Mesenchymal stem cell (in vitro differentiated cells and primary cell): ENCODE data around the gene VAC14.

Experiments
- DNase-seq: peaks from one replicate; pipeline ENCODE4 v3.0.0-alpha.2; 2013
- H2AFZ ChIP-seq: one replicate; pipeline ENCODE4 v1.6.1; 2013; ENCODE audit warnings: low read depth, mild to moderate bottlenecking, control low read depth, inconsistent platforms, low read length, moderate library complexity
- H2AK5ac ChIP-seq: 2 replicates; pipeline ENCODE4 v1.6.1; 2013; ENCODE audit warnings: low read length, moderate library complexity, mild to moderate bottlenecking, inconsistent platforms; ENCODE audit not compliant: severe bottlenecking
- H2BK120ac ChIP-seq: one replicate; pipeline ENCODE4 v1.6.1; 2013; ENCODE audit warnings: low read depth, mild to moderate bottlenecking, inconsistent platforms, low read length, moderate library complexity
- H2BK12ac ChIP-seq, 2 experiments: one replicate each; pipeline ENCODE4 v1.6.1; 2013; ENCODE audit warnings: inconsistent platforms in 2 of 2, low read length in 2 of 2, mild to moderate bottlenecking in 2 of 2, moderate library complexity in 2 of 2, control low read depth in 1 of 2
- H2BK15ac ChIP-seq: one replicate; pipeline ENCODE4 v1.6.1; 2013; ENCODE audit warnings: mild to moderate bottlenecking, low read depth, inconsistent platforms; ENCODE audit not compliant: poor library complexity, severe bottlenecking
- H2BK5ac ChIP-seq: 2 replicates; pipeline ENCODE4 v1.6.1; 2013; ENCODE audit warnings: low read depth, mild to moderate bottlenecking, low read length, control low read depth, inconsistent platforms; ENCODE audit not compliant: poor library complexity, severe bottlenecking
- H3K14ac ChIP-seq, 2 experiments: one replicate each; pipeline ENCODE4 v1.6.1; 2013; ENCODE audit warnings: inconsistent platforms in 2 of 2, low read length in 2 of 2, control low read depth in 1 of 2, mild to moderate bottlenecking in 1 of 2, moderate library complexity in 1 of 2
- H3K18ac ChIP-seq, 2 experiments: one replicate each; pipeline ENCODE4 v1.6.1; 2013; ENCODE audit warnings: inconsistent platforms in 2 of 2, low read length in 2 of 2, control low read depth in 1 of 2, low read depth in 1 of 2, mild to moderate bottlenecking in 1 of 2
- H3K23ac ChIP-seq, 2 experiments: one replicate each; pipeline ENCODE4 v1.6.1; 2013; ENCODE audit warnings: inconsistent platforms in 2 of 2, low read length in 2 of 2, mild to moderate bottlenecking in 2 of 2, moderate library complexity in 2 of 2, control low read depth in 1 of 2
- H3K27ac ChIP-seq: 2 replicates; pipeline ENCODE4 v1.5.1; 2013; ENCODE audit warnings: mild to moderate bottlenecking, moderate library complexity, low read length, control low read depth, inconsistent platforms; ENCODE audit not compliant: poor library complexity, severe bottlenecking
- H3K27me3 ChIP-seq, 2 experiments: 2 replicates each; pipeline versions ENCODE4 v1.6.1 to v1.7.0; 2013; ENCODE audit warnings: low read length in 2 of 2, mild to moderate bottlenecking in 2 of 2, moderate library complexity in 2 of 2, control low read depth in 1 of 2, inconsistent platforms in 1 of 2; ENCODE audit not compliant: control insufficient read depth in 1 of 2, insufficient read depth in 1 of 2
- H3K36me3 ChIP-seq, 2 experiments: 2 replicates each; pipeline versions ENCODE4 v1.6.1 to v1.7.0; 2013; ENCODE audit warnings: low read length in 2 of 2, control low read depth in 1 of 2, inconsistent platforms in 1 of 2, low read depth in 1 of 2, mild to moderate bottlenecking in 1 of 2; ENCODE audit not compliant: insufficient read depth in 2 of 2, control insufficient read depth in 1 of 2
- H3K4ac ChIP-seq, 2 experiments: one replicate each; pipeline ENCODE4 v1.6.1; 2013; ENCODE audit warnings: inconsistent platforms in 2 of 2, low read length in 2 of 2, mild to moderate bottlenecking in 2 of 2, moderate library complexity in 2 of 2, control low read depth in 1 of 2, low read depth in 1 of 2
- H3K4me1 ChIP-seq: 2 replicates; pipeline ENCODE4 v1.6.1; 2013; ENCODE audit warnings: low read depth, low read length, control low read depth; ENCODE audit not compliant: control insufficient read depth, insufficient read depth
- H3K4me2 ChIP-seq: 2 replicates; pipeline ENCODE4 v1.6.1; 2013; ENCODE audit warnings: low read length, mild to moderate bottlenecking, inconsistent platforms; ENCODE audit not compliant: poor library complexity, severe bottlenecking
- H3K4me3 ChIP-seq, 2 experiments: 2 replicates each; pipeline versions ENCODE4 v1.5.1 to v1.7.0; 2013; ENCODE audit warnings: low read length in 2 of 2, mild to moderate bottlenecking in 2 of 2, control low read depth in 1 of 2, low read depth in 1 of 2; ENCODE audit not compliant: insufficient read depth in 1 of 2
- H3K79me1 ChIP-seq: replicated peaks from 2 replicates; pipeline ENCODE4 v1.6.1; 2013; ENCODE audit warnings: mild to moderate bottlenecking, control low read depth, low read length, inconsistent platforms; ENCODE audit not compliant: poor library complexity, severe bottlenecking
- H3K9ac ChIP-seq: 2 replicates; pipeline ENCODE4 v1.7.0; 2013; ENCODE audit warnings: mild to moderate bottlenecking, low read length, moderate library complexity
- H3K9me3 ChIP-seq: 2 replicates; pipeline ENCODE4 v1.7.0; 2013; ENCODE audit warnings: mild to moderate bottlenecking, low read length; ENCODE audit not compliant: control insufficient read depth
- H4K8ac ChIP-seq: one replicate; pipeline ENCODE4 v1.6.1; 2013; ENCODE audit warnings: inconsistent platforms, mild to moderate bottlenecking, low read length, moderate library complexity
- H4K91ac ChIP-seq: one replicate; pipeline ENCODE4 v1.6.1; 2013; ENCODE audit warnings: mild to moderate bottlenecking, low read length, inconsistent platforms
- WGBS: methylation state at CpG from one replicate; pipeline ENCODE4 v1.1.7; 2013; ENCODE audit warnings: mixed read lengths; 5-methylcytosine and 5-hydroxymethylcytosine counted together

VAC14 gene

DNA sequence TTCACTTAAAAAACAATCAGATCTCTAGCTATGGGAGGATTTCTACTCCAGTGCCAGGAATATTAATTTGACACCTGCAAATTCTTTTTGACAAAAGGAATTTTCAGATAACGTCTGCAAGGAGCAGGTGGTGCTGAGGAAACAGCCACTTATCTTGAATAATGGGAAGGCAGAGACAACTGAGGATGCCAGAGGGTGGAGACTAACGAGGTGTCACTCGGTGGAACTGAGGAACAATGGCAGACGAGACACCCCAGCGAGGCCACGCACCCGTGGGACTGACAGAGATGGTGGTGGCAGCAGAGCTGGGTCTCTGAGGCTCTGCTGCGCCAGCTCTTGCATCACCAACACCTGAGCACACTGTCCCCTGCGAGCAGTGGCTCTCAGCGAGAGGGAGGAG, 42.2 kb downstream of the VAC14 start:
- H3K36me3 ChIP-seq: peaks cover 46 to 65% of the 10 kb centered on the region in 2 experiments
- H2AK5ac ChIP-seq: peak overlapping the region; percentile 34
- no peak overlapping the region for H3K9ac ChIP-seq
- 91% methylated on average over 10 of the region's 10 CpGs for WGBS
- no peak overlapping the region for H2BK15ac ChIP-seq
- no peak overlapping the region for H2AFZ ChIP-seq
- no peak for DNase-seq
- H3K4me1 ChIP-seq: peaks cover 29% of the 10 kb centered on the region
- no peak overlapping the region for H3K14ac ChIP-seq
- H2BK120ac ChIP-seq: no peak overlapping the region
- H3K4me2 ChIP-seq: no peak overlapping the region
- H4K8ac ChIP-seq: no peak overlapping the region
- no peak overlapping the region for H2BK12ac ChIP-seq
- peaks cover 18% of the 10 kb centered on the region for H3K79me1 ChIP-seq
- H3K9me3 ChIP-seq: no peaks in the 10 kb centered on the region
- no peak overlapping the region for H3K27ac ChIP-seq
- H3K18ac ChIP-seq: no peak overlapping the region
- H3K4ac ChIP-seq: no peak overlapping the region
- H3K23ac ChIP-seq: no peak overlapping the region
- H3K27me3 ChIP-seq: no peaks in the 10 kb centered on the region
- H4K91ac ChIP-seq: no peak overlapping the region
- no peak overlapping the region for H3K4me3 ChIP-seq
- H2BK5ac ChIP-seq: no peak overlapping the region

DNA sequence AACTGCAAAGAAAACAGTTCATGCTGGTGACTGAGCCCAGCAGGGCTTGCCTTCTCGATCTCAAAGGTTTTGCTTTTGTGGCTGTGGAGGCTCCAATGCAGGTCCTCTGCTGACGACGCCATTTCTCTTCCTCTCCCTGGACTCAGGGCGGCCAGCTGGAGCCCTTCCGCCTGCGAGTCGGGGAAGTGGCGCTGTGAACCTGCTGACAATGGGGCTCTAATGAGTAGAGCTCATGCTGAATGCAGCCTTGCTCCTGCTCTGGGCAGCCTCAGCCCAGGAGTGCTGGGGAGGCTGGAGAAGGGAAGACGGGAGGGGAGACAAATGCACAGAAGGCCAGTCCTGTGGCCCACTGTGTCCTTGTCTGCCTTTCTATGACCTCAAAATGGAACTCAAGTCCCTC, 43.8 kb downstream of the VAC14 start:
- Histone ChIP-seq H3K9me3 (no peaks in the 10 kb centered on the region), H3K4me3 (no peak overlapping the region), H3K14ac (no peak overlapping the region), H3K4me2 (no peak overlapping the region), H2BK12ac (peak overlapping the region in 1 of 2 experiments; percentile 50), H3K36me3 (peaks cover 34 to 62% of the 10 kb centered on the region in 2 experiments), H3K27me3 (no peaks in the 10 kb centered on the region), H3K4me1 (peaks cover 28% of the 10 kb centered on the region), H3K9ac (no peak overlapping the region), H4K8ac (no peak overlapping the region), H4K91ac (peak overlapping the region; percentile 11), H2BK15ac (no peak overlapping the region), H2AFZ (no peak overlapping the region), H2AK5ac (no peak overlapping the region), H3K79me1 (peaks cover 18% of the 10 kb centered on the region), H2BK120ac (no peak overlapping the region), H2BK5ac (no peak overlapping the region), H3K4ac (no peak overlapping the region), H3K27ac (no peak overlapping the region), H3K18ac (peak overlapping the region in 1 of 2 experiments; percentile 28), H3K23ac (no peak overlapping the region)
- 97% methylated on average over 9 of the region's 9 CpGs for WGBS
- DNase-seq: no peak

GRCh38 chr16:70756071-70756470, 44.9 kb downstream of the VAC14 start:
- Histone ChIP-seq H3K18ac (no peak overlapping the region), H3K9me3 (no peaks in the 10 kb centered on the region), H3K4me1 (peaks cover 26% of the 10 kb centered on the region), H3K27me3 (no peaks in the 10 kb centered on the region), H3K4me2 (no peak overlapping the region), H3K36me3 (peaks cover 29 to 59% of the 10 kb centered on the region in 2 experiments), H2BK120ac (no peak overlapping the region), H2BK15ac (no peak overlapping the region), H3K27ac (no peak overlapping the region), H2BK12ac (peak overlapping the region in 1 of 2 experiments; percentile 1), H2BK5ac (no peak overlapping the region), H2AK5ac (no peak overlapping the region), H2AFZ (no peak overlapping the region), H3K79me1 (peaks cover 18% of the 10 kb centered on the region), H3K9ac (no peak overlapping the region), H3K14ac (no peak overlapping the region), H4K8ac (no peak overlapping the region), H4K91ac (peak overlapping the region; percentile 46), H3K23ac (no peak overlapping the region), H3K4me3 (no peak overlapping the region), H3K4ac (peak overlapping the region in 1 of 2 experiments; percentile 63)
- no peak for DNase-seq
- WGBS: 95% methylated on average over 8 of the region's 8 CpGs

GRCh38 chr16:70754851-70755600, 45.9 kb downstream of the VAC14 start:
- Histone ChIP-seq H3K14ac (peak overlapping the region in 1 of 2 experiments; percentile 7), H3K4me2 (no peak overlapping the region), H2BK5ac (no peak overlapping the region), H3K79me1 (peaks cover 18% of the 10 kb centered on the region), H2AFZ (no peak overlapping the region), H2BK12ac (peak overlapping the region in 1 of 2 experiments; percentile 59), H3K27ac (no peak overlapping the region), H2BK15ac (peak overlapping the region; percentile 41), H3K4ac (peak overlapping the region; percentile 17 to 52), H3K9me3 (no peaks in the 10 kb centered on the region), H3K36me3 (peaks cover 29 to 59% of the 10 kb centered on the region in 2 experiments), H3K27me3 (no peaks in the 10 kb centered on the region), H3K9ac (no peak overlapping the region), H3K23ac (no peak overlapping the region), H3K4me3 (no peak overlapping the region), H4K91ac (peak overlapping the region; percentile 48), H4K8ac (peak overlapping the region; percentile 16), H3K18ac (peak overlapping the region; percentile 2 to 54), H2AK5ac (peak overlapping the region; percentile 39), H3K4me1 (peaks cover 29% of the 10 kb centered on the region), H2BK120ac (peak overlapping the region; percentile 6)
- DNase-seq: no peak
- 95% methylated on average over 12 of the region's 12 CpGs for WGBS
